Measurements from ENCODE around the gene FXYD1.
"Not testable (repeated sequence)": the region's sequence is repeated elsewhere in the genome, so short reads cannot be mapped to it uniquely, and the experiment has no call there.

FXYD1 gene

GRCh38 chr19:35143231-35143715 is 4.6 kb downstream of the FXYD1 start, which contains the start of gene FXYD7:
FXYD7 (plus strand) TSS chr19:35143255; CDS start chr19:35143334, 79 bp downstream.
- no peak for DNase-seq (ENCODE audit: low read depth in 2 of 2)

DNA sequence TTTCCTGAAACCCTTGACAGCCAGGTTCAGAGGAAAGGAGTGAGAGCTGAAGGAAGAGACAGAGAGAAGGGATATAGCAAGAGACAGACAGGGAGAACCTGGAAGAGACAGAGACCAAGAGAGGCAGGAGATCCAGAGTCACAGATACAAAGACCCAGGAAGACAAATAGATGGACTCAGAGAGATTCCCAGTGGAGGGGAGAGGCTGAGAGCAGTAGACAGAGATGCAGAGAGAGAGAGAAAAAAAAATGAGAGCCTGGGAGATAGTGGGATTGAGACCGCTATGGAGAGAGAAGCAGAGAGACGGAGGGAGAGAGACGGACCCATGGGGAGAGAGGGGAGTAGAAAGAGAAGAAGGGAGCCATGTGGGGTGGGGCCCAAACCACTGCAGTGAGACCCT is 5.2 kb downstream of the FXYD1 start:
- no peak for DNase-seq (ENCODE audit: low read depth in 2 of 2)

DNA sequence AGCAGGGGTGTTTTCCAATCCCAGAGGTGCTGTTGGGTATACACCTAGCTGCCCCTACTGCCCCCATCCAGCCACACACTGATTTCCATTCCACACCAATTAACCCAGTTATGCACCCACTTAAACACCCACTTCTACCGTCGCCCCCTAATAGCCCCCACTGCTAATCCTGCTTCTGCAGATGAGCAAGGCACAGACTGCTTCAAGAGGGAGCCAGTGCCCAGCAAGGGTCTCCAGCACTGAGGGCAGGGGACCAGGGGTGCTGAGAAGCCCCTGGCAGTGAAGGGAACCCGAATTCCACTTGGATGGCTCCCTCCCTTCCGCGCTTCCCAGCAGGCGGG is 5.6 kb downstream of the FXYD1 start:
- no peak for DNase-seq (ENCODE audit: low read depth in 2 of 2)

DNA sequence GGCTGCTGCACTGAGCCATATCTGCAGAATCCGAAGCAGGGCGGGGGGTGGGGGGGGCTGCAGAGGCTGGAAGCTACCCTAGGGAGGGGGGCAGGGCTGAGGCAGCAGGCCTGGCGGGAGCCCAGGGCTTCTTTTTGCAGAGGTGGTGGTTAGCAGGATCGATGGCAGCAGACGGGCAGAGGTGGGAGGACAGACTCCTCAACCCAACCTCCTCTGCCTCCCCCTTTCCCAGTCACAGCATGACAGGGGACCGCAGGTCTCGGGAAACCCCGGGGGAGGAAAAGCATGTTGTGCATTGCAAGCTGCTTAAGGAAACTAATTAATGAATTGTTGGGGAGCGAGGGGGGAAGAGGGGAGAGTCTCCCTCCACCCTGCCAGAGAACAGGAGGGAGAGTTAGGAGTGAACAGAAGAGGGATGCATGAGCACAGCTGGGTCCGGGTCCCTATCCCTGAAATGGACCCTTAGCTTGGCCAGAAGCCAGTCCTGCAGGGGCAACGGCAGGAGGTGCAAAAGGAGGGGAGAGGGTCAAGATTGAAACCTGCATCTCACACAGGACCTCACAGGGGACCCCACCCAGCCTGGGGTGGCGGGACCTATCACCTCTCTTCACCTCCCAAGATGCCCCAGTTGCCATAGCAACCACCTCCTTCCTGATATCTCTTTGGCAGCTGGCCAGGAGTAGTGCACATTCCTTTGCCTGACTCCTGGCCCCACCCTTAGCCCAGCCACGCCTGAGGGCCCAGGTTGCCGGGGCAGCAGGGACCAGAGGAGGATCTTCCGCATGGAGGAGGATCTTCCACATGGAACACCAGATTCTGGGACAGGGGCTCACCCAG is 6.2 kb downstream of the FXYD1 start:
- DNase-seq (ENCODE audit: low read depth in 2 of 2) = no peak

DNA sequence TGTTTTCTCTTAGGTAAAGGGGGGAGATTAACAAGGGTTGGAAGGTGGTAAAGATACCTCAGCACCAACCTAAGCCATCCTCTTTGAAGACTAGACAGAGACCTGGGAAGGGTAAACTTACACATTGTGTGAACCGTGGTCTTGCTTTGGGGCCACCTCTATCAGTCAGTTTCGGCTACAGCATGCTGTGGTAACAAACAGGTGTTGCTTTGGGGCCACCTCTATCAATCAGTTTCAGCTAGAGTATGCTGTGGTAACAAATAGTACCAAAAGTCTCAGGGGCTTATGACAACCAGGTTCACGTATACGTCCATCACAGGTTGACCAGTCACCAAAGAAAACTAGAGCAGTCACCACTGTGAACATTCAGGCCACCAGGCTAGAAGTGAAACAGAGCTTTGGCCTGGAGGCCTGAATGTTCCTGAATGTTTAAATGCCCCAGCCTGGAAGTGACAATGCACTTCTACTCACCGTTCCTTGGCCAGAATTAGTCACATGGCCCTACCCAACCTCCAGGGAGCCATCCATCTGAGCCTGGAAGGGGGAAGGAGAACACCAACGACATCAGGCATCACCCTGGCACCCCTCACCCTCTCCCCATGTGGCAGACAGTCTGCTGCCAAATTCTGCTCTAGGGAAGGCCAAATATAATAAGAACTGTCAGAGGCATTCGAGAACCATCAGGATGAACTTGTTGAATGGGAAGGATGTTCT is 8.3 kb downstream of the FXYD1 start:
- no peak for DNase-seq (ENCODE audit: low read depth in 2 of 2)

DNA sequence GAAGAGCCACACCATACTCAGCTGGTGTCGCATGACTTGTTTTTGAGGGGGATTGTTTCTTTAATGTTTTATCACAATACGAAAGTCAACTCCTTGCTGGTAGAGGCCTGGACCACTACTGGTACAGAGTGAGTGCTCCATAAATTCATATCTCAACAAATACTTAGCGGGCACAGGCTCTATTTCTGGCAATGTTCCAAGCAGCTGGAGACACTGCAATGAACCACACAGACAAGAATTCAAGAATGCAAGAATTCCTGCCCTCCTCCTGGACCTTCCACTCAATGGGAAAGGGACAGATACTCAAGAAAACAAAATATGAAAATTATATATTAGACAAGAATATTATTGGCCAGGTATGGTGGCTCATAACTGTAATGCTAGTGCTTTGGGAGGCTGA is 10.8 kb downstream of the FXYD1 start:
- DNase-seq (ENCODE audit: low read depth in 2 of 2) = no peak

GRCh38 chr19:35150445-35150844 is 11.8 kb downstream of the FXYD1 start:
- DNase-seq (ENCODE audit: low read depth in 2 of 2) = no peak

DNA sequence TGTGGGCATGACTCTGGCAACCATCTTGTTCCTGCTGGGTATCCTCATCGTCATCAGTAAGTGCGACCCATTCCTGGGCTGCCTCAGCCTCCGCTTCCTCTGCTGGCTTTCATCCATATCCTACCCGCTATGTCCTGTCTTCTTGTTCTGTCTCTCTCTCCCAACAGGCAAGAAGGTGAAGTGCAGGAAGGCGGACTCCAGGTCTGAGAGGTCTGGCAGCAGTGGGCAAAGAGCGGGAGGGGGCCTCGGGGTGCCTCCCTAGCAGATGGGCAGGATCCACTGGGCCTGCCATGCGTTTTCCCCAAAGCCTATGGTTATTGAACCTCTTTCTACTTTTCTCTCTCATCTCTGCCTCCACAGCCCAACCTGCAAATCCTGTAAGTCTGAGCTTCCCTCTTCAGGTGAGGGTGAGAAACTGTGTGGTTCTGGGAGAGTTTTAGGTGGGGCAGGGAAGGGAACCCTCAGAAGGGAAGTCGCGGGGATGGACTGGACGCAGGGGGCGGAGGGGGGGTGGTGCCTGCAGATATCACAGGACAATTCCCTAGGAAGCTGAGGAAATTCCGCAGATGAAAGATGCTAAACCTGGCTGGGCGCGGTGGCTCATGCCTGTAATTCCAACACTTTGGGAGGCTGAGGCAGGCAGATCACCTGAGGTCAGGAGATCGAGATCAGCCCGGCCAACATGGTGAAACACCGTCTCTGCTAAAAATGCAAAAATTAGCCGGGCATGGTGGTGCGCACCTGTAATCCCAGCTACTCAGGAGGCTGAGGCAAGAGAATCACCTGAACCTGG is 12.8 kb downstream of the FXYD1 start:
- no peak for DNase-seq (ENCODE audit: low read depth in 2 of 2)

DNA sequence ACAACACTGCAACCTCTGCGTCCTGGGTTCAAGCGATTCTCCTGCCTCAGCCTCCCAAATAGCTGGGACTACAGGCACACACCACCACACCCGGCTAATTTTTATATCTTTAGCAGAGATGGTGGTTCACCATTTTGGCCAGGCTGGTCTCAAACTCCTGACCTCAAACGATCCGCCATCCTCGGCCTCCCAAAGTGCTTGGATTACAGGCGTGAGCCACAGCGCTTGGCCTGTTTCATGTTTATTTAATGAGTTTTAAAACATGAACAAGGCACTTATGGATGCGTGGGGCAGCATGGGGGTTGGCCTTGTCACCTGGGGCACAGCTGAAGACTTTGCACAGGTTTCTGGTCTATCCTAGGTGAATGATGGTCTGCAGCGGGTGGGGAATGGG is 14.5 kb downstream of the FXYD1 start:
- not testable (repeated sequence) for DNase-seq (ENCODE audit: low read depth in 2 of 2)

DNA sequence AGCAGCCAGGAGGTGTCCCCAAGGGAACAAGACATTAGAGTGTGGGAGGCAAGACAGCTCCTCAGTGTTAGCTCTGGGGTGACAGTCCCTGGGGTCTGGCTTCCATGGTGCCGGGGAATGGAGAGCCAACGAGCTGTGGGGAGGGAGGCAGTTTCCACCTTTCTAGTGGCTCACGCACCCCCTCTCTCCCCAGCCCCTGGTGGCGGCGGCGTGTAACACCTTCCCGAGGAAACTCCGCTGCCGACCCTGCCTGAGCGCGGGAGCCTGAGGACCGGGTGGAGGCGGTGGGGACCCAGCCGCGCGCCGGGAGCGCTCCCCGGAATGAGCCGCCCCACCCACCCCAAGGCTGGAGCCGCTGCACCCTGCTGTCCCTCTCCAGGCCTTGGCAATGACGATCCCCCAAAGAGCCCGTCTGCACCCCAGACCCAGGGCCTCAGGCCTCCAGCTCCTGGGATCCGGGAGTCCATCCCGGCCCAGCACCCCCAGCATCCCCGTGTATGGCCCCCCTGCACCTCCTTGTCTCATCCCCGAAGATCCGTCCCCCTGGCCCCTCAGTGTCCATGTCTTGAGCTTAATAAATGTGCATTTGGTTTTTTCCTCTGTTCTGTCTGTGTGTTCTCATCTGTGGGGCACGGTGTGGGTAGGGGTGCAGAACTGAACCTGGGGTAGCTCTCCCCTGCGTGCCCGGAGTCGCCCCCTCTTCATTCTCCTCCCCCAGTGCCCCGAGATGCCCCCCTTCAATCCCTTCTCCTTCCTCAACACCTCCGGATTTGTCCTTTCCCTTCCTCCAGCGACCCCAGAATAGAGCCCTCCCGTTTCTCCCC is 15.3 kb downstream of the FXYD1 start:
- DNase-seq (ENCODE audit: low read depth in 2 of 2) = peak; percentile 46 to 62

DNA sequence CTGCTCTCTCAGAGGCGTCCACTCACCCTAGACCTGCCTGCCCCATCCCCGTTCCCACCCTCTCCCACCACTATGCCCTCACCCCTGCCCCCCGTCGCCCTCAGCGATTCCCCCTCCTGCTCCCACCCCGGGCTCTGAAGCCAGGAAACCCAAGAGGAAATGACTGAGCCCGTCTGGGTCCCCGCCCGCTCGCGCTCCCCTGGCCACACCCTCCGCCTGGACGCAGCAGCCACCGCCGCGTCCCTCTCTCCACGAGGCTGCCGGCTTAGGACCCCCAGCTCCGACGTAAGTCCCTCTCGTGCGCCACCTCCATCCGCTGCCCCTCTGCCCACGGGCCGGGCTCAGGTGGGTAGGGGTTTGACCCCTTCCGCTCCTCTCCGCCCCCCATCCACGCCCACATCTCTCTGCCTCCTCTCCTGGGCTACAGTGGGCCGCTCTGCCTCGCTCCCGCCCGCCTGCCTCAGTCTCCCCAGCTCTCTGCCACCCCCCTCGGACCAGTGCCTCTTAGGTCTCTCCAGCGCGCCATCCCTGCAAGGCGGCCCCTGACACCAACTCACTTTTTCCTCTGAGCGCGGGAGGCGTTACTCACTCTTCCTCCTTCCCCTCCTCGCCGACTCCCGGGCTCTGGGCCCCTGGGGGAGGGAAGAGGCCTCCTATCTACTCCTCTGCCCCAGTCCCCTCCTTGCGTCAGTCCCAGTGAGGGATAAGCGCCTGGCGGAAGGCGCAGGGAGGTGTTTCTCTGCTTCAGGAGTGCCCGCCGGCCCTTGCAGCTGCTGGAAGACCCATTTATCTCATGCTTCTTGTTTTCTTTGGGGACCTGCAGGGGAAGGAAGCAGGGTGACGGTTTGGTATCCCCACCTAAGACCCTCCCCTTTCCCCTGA is 16.1 kb downstream of the FXYD1 start, which contains the start of gene FXYD5:
Gene FXYD5, plus strand, starts transcription at position 211 of the 882 bp plus-strand sequence. CDS start 816 bp downstream, outside the sequence.
- DNase-seq (ENCODE audit: low read depth in 2 of 2) = peak; percentile 58 to 68

- DNase-seq (ENCODE audit: low read depth in 2 of 2) = no peak
Observed at GRCh38 chr19:35155441-35155840, 16.8 kb downstream of the FXYD1 start.

- no peak for DNase-seq (ENCODE audit: low read depth in 2 of 2)
Observed at GRCh38 chr19:35155981-35156672, 17.5 kb downstream of the FXYD1 start.

DNA sequence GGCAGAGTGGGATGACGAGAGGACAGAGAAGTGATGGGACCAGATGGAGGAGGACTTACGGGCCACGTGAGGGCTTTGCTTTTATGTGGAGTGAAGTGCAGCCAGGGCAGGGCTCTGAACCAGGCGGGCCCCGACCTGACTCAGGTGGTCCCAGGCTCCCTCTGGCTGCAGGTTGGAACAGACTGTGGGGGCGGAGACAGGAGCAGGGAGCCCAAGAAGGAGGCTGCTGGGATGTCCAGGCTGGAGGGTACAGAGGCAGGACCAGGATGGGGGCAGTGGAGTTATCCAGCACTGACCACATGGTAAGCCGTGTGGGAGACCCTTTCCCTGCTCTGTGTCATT is 18.0 kb downstream of the FXYD1 start:
- DNase-seq (ENCODE audit: low read depth in 2 of 2) = no peak

GRCh38 chr19:35157431-35157830 is 18.8 kb downstream of the FXYD1 start:
- no peak for DNase-seq (ENCODE audit: low read depth in 2 of 2)

GRCh38 chr19:35159606-35160005 is 21.0 kb downstream of the FXYD1 start:
- no peak for DNase-seq (ENCODE audit: low read depth in 2 of 2)

DNA sequence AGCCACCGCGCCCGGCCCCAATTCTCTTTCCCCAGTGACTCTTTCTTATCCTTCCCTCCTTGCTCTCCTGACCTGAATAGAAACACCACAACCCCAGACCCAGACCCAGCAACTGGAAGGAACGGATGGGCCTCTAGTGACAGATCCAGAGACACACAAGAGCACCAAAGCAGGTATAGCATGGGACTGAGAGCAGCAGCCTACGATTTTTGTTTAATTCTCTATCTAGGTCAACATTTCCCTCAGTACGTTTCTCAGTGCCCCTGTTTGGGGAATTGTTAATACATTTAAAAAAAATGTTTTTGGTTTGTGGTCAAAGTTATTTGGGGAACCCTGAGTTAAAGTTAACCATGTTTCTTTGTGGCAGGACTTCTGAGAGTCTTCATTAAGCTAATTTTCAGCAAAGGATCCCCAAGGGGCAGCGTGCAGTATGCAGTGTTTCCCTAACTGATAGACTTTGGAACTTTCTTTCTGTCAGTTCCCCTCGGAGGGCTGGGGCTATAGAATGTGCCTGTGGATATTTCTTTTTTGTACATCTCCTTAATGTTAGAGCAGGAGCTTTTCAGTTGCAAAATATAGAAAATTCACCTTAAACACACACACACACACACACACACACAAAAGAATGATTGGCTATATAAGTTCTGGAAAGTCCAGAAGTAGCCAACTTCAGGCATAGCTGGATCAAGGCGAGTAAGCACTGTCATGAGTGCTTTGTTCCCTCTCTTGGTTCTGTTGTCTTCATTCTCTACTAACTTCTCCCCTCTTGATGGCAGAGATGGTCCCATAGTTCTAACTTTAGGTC is 22.2 kb downstream of the FXYD1 start:
- no peak for DNase-seq (ENCODE audit: low read depth in 2 of 2)

DNA sequence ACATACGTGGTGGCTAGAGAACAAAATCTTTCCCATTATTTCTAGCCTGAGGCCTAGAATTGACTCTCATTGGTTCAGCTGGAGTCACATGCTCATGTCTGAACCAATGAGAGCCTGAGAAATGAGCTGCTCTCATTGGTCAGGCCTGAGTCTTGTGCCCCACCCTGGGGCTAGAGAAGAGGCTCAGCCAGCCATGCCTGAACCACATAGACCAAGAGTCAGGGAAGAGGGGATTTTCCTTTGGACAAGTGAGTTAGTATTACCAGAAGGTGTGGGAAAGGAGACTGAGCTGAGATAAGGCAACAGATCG is 22.8 kb downstream of the FXYD1 start:
- DNase-seq (ENCODE audit: low read depth in 2 of 2) = no peak
